AG09319 (cell line): Measurements from ENCODE around the gene TINAGL1.

Source experiments
- DNase-seq: peaks from one replicate; pipeline ENCODE4 v3.0.0-alpha.2; 2010; ENCODE audit warnings: low read depth; ENCODE audit errors: extremely low read depth
- CTCF ChIP-seq: IDR thresholded peaks from 2 replicates; pipeline ENCODE4 v1.5.1; 2011; ENCODE audit warnings: low read depth, mild to moderate bottlenecking, inconsistent platforms, low read length, moderate library complexity

TINAGL1 gene

GRCh38 chr1:31628931-31629556, 52.7 kb downstream of the TINAGL1 start:
- no peak for DNase-seq
- TF ChIP-seq CTCF = no peak

GRCh38 chr1:31632649-31633048, 56.3 kb downstream of the TINAGL1 start:
- no peak for TF ChIP-seq CTCF
- no peak for DNase-seq

- DNase-seq = no peak
- TF ChIP-seq CTCF = peak; percentile 43
Measured at GRCh38 chr1:31633117-31633516, 56.8 kb downstream of the TINAGL1 start.
